MM.1S (cell line): ENCODE results near the gene PNPLA6.

Experiments
- EZH2 ChIP-seq: fragments of 300-600 bp; sonication (generic); optimal IDR thresholded peaks from 2 replicates; pipeline ENCODE3; 2017; ENCODE audit warnings: low read depth, mild to moderate bottlenecking, antibody characterized with exemption, low read length, mixed read lengths
- TF ChIP-seq, protein P1 (sequence below): fragments of 300-600 bp; sonication (generic); IDR thresholded peaks from 2 replicates; pipeline ENCODE4 v1.5.1; 2016; ENCODE audit warnings: antibody characterized with exemption, low read length, mixed read lengths

GRCh38 chr19:7492142-7492541, 43.4 kb upstream of the PNPLA6 start:
- TF ChIP-seq, protein P1, sequence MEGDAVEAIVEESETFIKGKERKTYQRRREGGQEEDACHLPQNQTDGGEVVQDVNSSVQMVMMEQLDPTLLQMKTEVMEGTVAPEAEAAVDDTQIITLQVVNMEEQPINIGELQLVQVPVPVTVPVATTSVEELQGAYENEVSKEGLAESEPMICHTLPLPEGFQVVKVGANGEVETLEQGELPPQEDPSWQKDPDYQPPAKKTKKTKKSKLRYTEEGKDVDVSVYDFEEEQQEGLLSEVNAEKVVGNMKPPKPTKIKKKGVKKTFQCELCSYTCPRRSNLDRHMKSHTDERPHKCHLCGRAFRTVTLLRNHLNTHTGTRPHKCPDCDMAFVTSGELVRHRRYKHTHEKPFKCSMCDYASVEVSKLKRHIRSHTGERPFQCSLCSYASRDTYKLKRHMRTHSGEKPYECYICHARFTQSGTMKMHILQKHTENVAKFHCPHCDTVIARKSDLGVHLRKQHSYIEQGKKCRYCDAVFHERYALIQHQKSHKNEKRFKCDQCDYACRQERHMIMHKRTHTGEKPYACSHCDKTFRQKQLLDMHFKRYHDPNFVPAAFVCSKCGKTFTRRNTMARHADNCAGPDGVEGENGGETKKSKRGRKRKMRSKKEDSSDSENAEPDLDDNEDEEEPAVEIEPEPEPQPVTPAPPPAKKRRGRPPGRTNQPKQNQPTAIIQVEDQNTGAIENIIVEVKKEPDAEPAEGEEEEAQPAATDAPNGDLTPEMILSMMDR = no peak
- TF ChIP-seq EZH2 = no peak
